K562 (cell line): Measurements from ENCODE around the gene DDAH2. TPM values are rescaled to one million over a fixed set of nuclear protein-coding genes. Genes with fewer than 3 reads are reported as not detected.

Experiments
- CHD4 ChIP-seq: fragments of 200-600 bp; sonication (generic); IDR thresholded peaks from 3 replicates; pipeline ENCODE4 v1.6.1; 2012; ENCODE audit warnings: low read depth, mild to moderate bottlenecking, mixed read lengths, low read length, inconsistent platforms; ENCODE audit not compliant: insufficient read depth, insufficient replicate concordance, poor library complexity, severe bottlenecking
- E2F4 ChIP-seq: sonication (generic); formaldehyde crosslinking; IDR thresholded peaks from 2 replicates; pipeline ENCODE4 v1.8.0; 2022; ENCODE audit warnings: mild to moderate bottlenecking, low read depth, missing genetic modification reagents
- ERF ChIP-seq: fragments of 450-650 bp; formaldehyde crosslinking; IDR thresholded peaks from 2 replicates; pipeline ENCODE4 v1.4.0; 2020; ENCODE audit warnings: mild to moderate bottlenecking, mixed read lengths
- MGA ChIP-seq: fragments of 450-650 bp; IDR thresholded peaks from 2 replicates; pipeline ENCODE4 v1.6.1; 2016; ENCODE audit warnings: mild to moderate bottlenecking, moderate library complexity
- POLR3G ChIP-seq: IDR thresholded peaks from 2 replicates; pipeline ENCODE4 v1.6.1; 2011; ENCODE audit not compliant: insufficient read length, insufficient replicate concordance; ENCODE audit errors: extremely low read depth
- SIRT6 ChIP-seq: IDR thresholded peaks from one replicate; pipeline ENCODE4 v1.6.1; 2012; ENCODE audit warnings: low read depth, mild to moderate bottlenecking, control low read depth, inconsistent platforms, low read length, moderate library complexity
- THAP12 ChIP-seq: fragments of 250-450 bp; sonication (Bioruptor Pico); IDR thresholded peaks from 2 replicates; pipeline ENCODE4 v1.9.0; 2021; ENCODE audit warnings: mild to moderate bottlenecking, inconsistent platforms
- ZFPM2 ChIP-seq: fragments of 250-450 bp; sonication (Bioruptor Pico); IDR thresholded peaks from 2 replicates; pipeline ENCODE4 v1.5.1; 2022; ENCODE audit warnings: mild to moderate bottlenecking
- ZNF311 ChIP-seq: fragments of 250-450 bp; sonication (Bioruptor Pico); IDR thresholded peaks from 2 replicates; pipeline ENCODE4 v1.4.0; 2020; ENCODE audit warnings: mild to moderate bottlenecking, moderate library complexity
- polyA plus RNA-seq, 8 experiments: library from polyadenylated mRNA; depleted of rRNA in 4 of 8; stranded (reverse) in 5 of 8; unstranded in 3 of 8; fragments of >200 nt; fragmentation: Nextera tagmentation in 2 of 8; fragmentation: Illumina TruSeq in 1 of 8; extraction: Ambion mirVana in 2 of 8; extraction: Trizol in 1 of 8; gene quantifications; 2 replicates each; pipeline versions ENCODE4 v1.2.1 to v1.2.3, GENCODE V29; 2011 to 2014; ENCODE audit warnings: inconsistent platforms in 1 of 8, missing spikeins in 1 of 8
- total RNA-seq, 7 experiments: library from RNA; depleted of rRNA in 6 of 7; stranded (reverse); fragments of >200 nt in 6 of 7; fragmentation: Illumina TruSeq in 2 of 7; extraction: Trizol in 2 of 7; gene quantifications; 2 replicates each; pipeline versions ENCODE4 v1.2.1 to v1.2.3, GENCODE V29; 2011 to 2021; ENCODE audit warnings: low replicate concordance in 1 of 7

Gene DDAH2
- total and polyA plus RNA-seq, 9 of the 15 experiments (the other 6 are each of a cell fraction or from before 2014, with no cell fraction given), result 1.8 to 45.4 (median 21.4) TPM

GRCh38 chr6:31727034-31727716 is 1.9 kb downstream of the DDAH2 start (continued):
- TF ChIP-seq MGA, result no peak
- no peak for TF ChIP-seq SIRT6
- 0 out of 2 replicates have a peak, but pooled peaks have one; percentile 55 for TF ChIP-seq ERF (CRISPR knock-in tag)
- no peak for TF ChIP-seq POLR3G
- no peak for TF ChIP-seq ZFPM2 (CRISPR knock-in tag)
- TF ChIP-seq THAP12, result peak; percentile 11; the same call in 1 of the 2 replicates
- no peak for TF ChIP-seq ZNF311 (CRISPR knock-in tag)
- TF ChIP-seq E2F4 (CRISPR knock-in tag), result 0 out of 2 replicates have a peak, but pooled peaks have one; percentile 40
- no peak for TF ChIP-seq CHD4
